Liver (tissue), 3 donors: ENCODE measurements around the gene DNAL1.

Experiments used
- EGR1 ChIP-seq, 2 donors: IDR thresholded peaks; 2 replicates each; pipeline ENCODE4 v1.6.1; 2016 to 2018; ENCODE audit warnings: antibody characterized with exemption in 2 of 2, low read depth in 2 of 2
- FOXA2 ChIP-seq: IDR thresholded peaks from 2 replicates; pipeline ENCODE4 v1.6.1; 2016; ENCODE audit warnings: antibody characterized with exemption
- HNF4A ChIP-seq, 2 donors: conservative IDR thresholded peaks; 2 replicates each; pipeline ENCODE4 v1.6.1; 2016; ENCODE audit warnings: antibody characterized with exemption in 2 of 2, mild to moderate bottlenecking in 2 of 2
- JUND ChIP-seq, 2 donors: IDR thresholded peaks; 2 replicates each; pipeline ENCODE4 v1.6.1; 2016; ENCODE audit warnings: antibody characterized with exemption in 2 of 2
- RAD21 ChIP-seq, 2 donors: IDR thresholded peaks; 2 replicates each; pipeline ENCODE4 v1.6.1; 2016; ENCODE audit warnings: antibody characterized with exemption in 2 of 2, mild to moderate bottlenecking in 2 of 2
- REST ChIP-seq: IDR thresholded peaks from 2 replicates; pipeline ENCODE4 v1.6.1; 2016; ENCODE audit warnings: antibody characterized with exemption, mild to moderate bottlenecking
- YY1 ChIP-seq: IDR thresholded peaks from 2 replicates; pipeline ENCODE4 v1.6.1; 2016; ENCODE audit warnings: antibody characterized with exemption, mild to moderate bottlenecking
- ZBTB33 ChIP-seq: IDR thresholded peaks from 2 replicates; pipeline ENCODE4 v1.6.1; 2016; ENCODE audit warnings: antibody characterized with exemption
- TF ChIP-seq, protein P1 (sequence below): fragments of 150-350 bp; IDR thresholded peaks from 2 replicates; pipeline ENCODE4 v1.5.1; 2017; ENCODE audit warnings: improper control_type of control experiment, low read depth, low read length; ENCODE audit not compliant: missing input control
- donor health status: healthy.
- donor health status: healthy.

- TF ChIP-seq EGR1 (IDR thresholded peaks at IDR 0.05; ENCODE audit: low read depth in 2 of 2) (no peak), JUND (IDR thresholded peaks at IDR 0.05) (no peak), FOXA2 (no peak), REST (no peak), RAD21 (IDR thresholded peaks at IDR 0.05) (no peak), YY1 (no peak), ZBTB33 (no peak), HNF4A (conservative IDR thresholded peaks at IDR 0.05) (no peak)
- TF ChIP-seq, protein P1, sequence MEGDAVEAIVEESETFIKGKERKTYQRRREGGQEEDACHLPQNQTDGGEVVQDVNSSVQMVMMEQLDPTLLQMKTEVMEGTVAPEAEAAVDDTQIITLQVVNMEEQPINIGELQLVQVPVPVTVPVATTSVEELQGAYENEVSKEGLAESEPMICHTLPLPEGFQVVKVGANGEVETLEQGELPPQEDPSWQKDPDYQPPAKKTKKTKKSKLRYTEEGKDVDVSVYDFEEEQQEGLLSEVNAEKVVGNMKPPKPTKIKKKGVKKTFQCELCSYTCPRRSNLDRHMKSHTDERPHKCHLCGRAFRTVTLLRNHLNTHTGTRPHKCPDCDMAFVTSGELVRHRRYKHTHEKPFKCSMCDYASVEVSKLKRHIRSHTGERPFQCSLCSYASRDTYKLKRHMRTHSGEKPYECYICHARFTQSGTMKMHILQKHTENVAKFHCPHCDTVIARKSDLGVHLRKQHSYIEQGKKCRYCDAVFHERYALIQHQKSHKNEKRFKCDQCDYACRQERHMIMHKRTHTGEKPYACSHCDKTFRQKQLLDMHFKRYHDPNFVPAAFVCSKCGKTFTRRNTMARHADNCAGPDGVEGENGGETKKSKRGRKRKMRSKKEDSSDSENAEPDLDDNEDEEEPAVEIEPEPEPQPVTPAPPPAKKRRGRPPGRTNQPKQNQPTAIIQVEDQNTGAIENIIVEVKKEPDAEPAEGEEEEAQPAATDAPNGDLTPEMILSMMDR: no peak
Measured at GRCh38 chr14:73651005-73651404, 6.2 kb downstream of the DNAL1 start.
